G401 (cell line): ENCODE measurements around the gene ADD3. TPM values are rescaled to one million over a fixed set of nuclear protein-coding genes. Genes with fewer than 3 reads are reported as not detected.
"Not testable (repeated sequence)": the region's sequence is repeated elsewhere in the genome, so short reads cannot be mapped to it uniquely, and the experiment has no call there.

Experiments
- DNase-seq: peaks from one replicate; pipeline ENCODE4 v3.0.0-alpha.2; 2015; ENCODE audit warnings: low spot score
- in situ Hi-C: cut with HindIII; loops from 2 replicates; pipeline ENCODE4 v1.10.0; 2016; ENCODE audit warnings: low sequenced_read_pairs, mixed read lengths
- total RNA-seq: library from RNA; depleted of rRNA; stranded (reverse); fragments of >200 nt; shearing (Covaris generic); gene quantifications from 2 replicates; pipeline ENCODE4 v1.2.3, GENCODE V29; 2014

Gene ADD3
- total RNA-seq, 1 experiment from 2014 or later: 69.6 TPM

GRCh38 chr10:109974504-109975191 is 33.1 kb upstream of the ADD3 start:
- DNase-seq: peak; percentile 44
- in situ Hi-C loops: no loop called here

GRCh38 chr10:109975244-109976190 is 32.3 kb upstream of the ADD3 start:
- DNase-seq: peak; percentile 53
- in situ Hi-C loops: no loop called here

GRCh38 chr10:109976681-109977080 is 31.1 kb upstream of the ADD3 start:
- no peak for DNase-seq
- in situ Hi-C loops: no loop called here

GRCh38 chr10:109977382-109977806 is 30.4 kb upstream of the ADD3 start:
- in situ Hi-C loops: no loop called here

GRCh38 chr10:109978481-109978880 is 29.3 kb upstream of the ADD3 start:
- in situ Hi-C loops: no loop called here

More at GRCh38 chr10:109977382-109977806, 30.4 kb upstream of the ADD3 start:
- DNase-seq: no peak

GRCh38 chr10:109979215-109979614 is 28.6 kb upstream of the ADD3 start:
- in situ Hi-C loops: no loop called here

More at GRCh38 chr10:109978481-109978880, 29.3 kb upstream of the ADD3 start:
- DNase-seq: no peak

GRCh38 chr10:109981650-109982049 is 26.1 kb upstream of the ADD3 start:
- DNase-seq: no peak
- in situ Hi-C loops: no loop called here

More at GRCh38 chr10:109979215-109979614, 28.6 kb upstream of the ADD3 start:
- DNase-seq: no peak

- no peak for DNase-seq
- in situ Hi-C loops: no loop called here
Measured at GRCh38 chr10:109982123-109982522, 25.7 kb upstream of the ADD3 start.

GRCh38 chr10:109982812-109983211 is 25.0 kb upstream of the ADD3 start:
- DNase-seq: no peak
- in situ Hi-C loops: no loop called here

- no peak for DNase-seq
- in situ Hi-C loops: no loop called here
Measured at GRCh38 chr10:109984013-109984412, 23.8 kb upstream of the ADD3 start.

- in situ Hi-C loops, DNase-seq: not testable (repeated sequence)
Measured at GRCh38 chr10:109985768-109986167, 22.0 kb upstream of the ADD3 start.

GRCh38 chr10:109987452-109988211 is 20.2 kb upstream of the ADD3 start:
- no peak for DNase-seq
- in situ Hi-C loops: no loop called here

GRCh38 chr10:109988212-109988596 is 19.6 kb upstream of the ADD3 start:
- DNase-seq: no peak
- in situ Hi-C loops: no loop called here

- no peak for DNase-seq
- in situ Hi-C loops: no loop called here
Measured at GRCh38 chr10:109991266-109991855, 16.4 kb upstream of the ADD3 start.

- in situ Hi-C loops: no loop called here
Measured at GRCh38 chr10:109992485-109992884, 15.3 kb upstream of the ADD3 start.

GRCh38 chr10:109993551-109994330 is 14.0 kb upstream of the ADD3 start:
- in situ Hi-C loops: no loop called here
- no peak for DNase-seq

More at GRCh38 chr10:109992485-109992884, 15.3 kb upstream of the ADD3 start:
- no peak for DNase-seq

- in situ Hi-C loops: no loop called here
- no peak for DNase-seq
Measured at GRCh38 chr10:109994711-109995577, 12.8 kb upstream of the ADD3 start.
